Lower leg skin (tissue), 3 donors: Measurements from ENCODE around the gene TRMU.

ENCODE experiments used
- POLR2A ChIP-seq, 2 donors: fragments of 450-650 bp; IDR thresholded peaks; one replicate each; pipeline ENCODE4 v1.6.1; 2016 to 2017; ENCODE audit warnings: antibody characterized with exemption in 2 of 2, mild to moderate bottlenecking in 1 of 2, moderate library complexity in 1 of 2
- TF ChIP-seq, protein P1 (sequence below), 3 donors: fragments of 450-650 bp; IDR thresholded peaks; one replicate each; pipeline ENCODE4 v1.5.1; 2016; ENCODE audit warnings: antibody characterized with exemption in 3 of 3, mild to moderate bottlenecking in 3 of 3, moderate library complexity in 2 of 3

- no peak for TF ChIP-seq POLR2A (IDR thresholded peaks at IDR 0.05)
- TF ChIP-seq, protein P1, sequence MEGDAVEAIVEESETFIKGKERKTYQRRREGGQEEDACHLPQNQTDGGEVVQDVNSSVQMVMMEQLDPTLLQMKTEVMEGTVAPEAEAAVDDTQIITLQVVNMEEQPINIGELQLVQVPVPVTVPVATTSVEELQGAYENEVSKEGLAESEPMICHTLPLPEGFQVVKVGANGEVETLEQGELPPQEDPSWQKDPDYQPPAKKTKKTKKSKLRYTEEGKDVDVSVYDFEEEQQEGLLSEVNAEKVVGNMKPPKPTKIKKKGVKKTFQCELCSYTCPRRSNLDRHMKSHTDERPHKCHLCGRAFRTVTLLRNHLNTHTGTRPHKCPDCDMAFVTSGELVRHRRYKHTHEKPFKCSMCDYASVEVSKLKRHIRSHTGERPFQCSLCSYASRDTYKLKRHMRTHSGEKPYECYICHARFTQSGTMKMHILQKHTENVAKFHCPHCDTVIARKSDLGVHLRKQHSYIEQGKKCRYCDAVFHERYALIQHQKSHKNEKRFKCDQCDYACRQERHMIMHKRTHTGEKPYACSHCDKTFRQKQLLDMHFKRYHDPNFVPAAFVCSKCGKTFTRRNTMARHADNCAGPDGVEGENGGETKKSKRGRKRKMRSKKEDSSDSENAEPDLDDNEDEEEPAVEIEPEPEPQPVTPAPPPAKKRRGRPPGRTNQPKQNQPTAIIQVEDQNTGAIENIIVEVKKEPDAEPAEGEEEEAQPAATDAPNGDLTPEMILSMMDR (IDR thresholded peaks at IDR 0.05), result no peak
Observed at GRCh38 chr22:46381142-46381541, 45.6 kb downstream of the TRMU start.
